Vagina (tissue), 2 donors: ENCODE data around the gene LDLRAD3.

Experiments used
- CTCF ChIP-seq, 3 experiments: fragments of 450-650 bp in 2 of 3; fragments of 200-600 bp in 1 of 3; sonication (generic) in 1 of 3; IDR thresholded peaks; one replicate each; pipeline ENCODE4 v1.5.1; 2017 to 2019; ENCODE audit warnings: antibody characterized with exemption in 3 of 3, mild to moderate bottlenecking in 2 of 3, moderate library complexity in 2 of 3
- POLR2A ChIP-seq, 2 donors: fragments of 450-650 bp; IDR thresholded peaks; one replicate each; pipeline ENCODE4 v1.6.1; 2017; ENCODE audit warnings: antibody characterized with exemption in 2 of 2, mild to moderate bottlenecking in 2 of 2, moderate library complexity in 2 of 2
- POLR2AphosphoS5 ChIP-seq, 2 donors: sonication (generic); formaldehyde crosslinking; IDR thresholded peaks; one replicate each; pipeline ENCODE4 v1.9.0; 2017; ENCODE audit warnings: antibody characterized with exemption in 2 of 2, mild to moderate bottlenecking in 2 of 2, low read depth in 1 of 2; ENCODE audit not compliant: insufficient read depth in 1 of 2

- TF ChIP-seq CTCF (IDR thresholded peaks at IDR 0.05): no peak
- no peak for TF ChIP-seq POLR2AphosphoS5 (IDR thresholded peaks at IDR 0.05; ENCODE audit: insufficient read depth in 1 of 2, low read depth in 1 of 2)
- TF ChIP-seq POLR2A (IDR thresholded peaks at IDR 0.05): no peak
These were observed 251.9 kb downstream of the LDLRAD3 start for GRCh38 chr11:36195496-36196354.
